ENCODE results near the gene SLC35G2. TPM values are rescaled to one million over a fixed set of nuclear protein-coding genes. Genes with fewer than 3 reads are reported as not detected.

SLC35G2 gene
- total RNA-seq (0.64 and 1.5 TPM in 2 replicates), polyA plus RNA-seq (1.6 and 3.6 TPM in 2 replicates)

- H3K27me3 ChIP-seq = peaks cover 24% of the 10 kb centered on the region
- no peaks in the 10 kb centered on the region for H3K79me2 ChIP-seq
- H3K4me1 ChIP-seq (ENCODE audit: insufficient read depth) = peaks cover 3% of the 10 kb centered on the region
- H3K9me2 ChIP-seq (replicated peaks; ENCODE audit: insufficient read depth) = no peaks in the 10 kb centered on the region
- no peak within 1 kb of the TSS for H3K27ac ChIP-seq
- H3K4me2 ChIP-seq = peak within 1 kb of the TSS; percentile 92
- 2% methylated on average over 37 of the region's 60 CpGs for WGBS (ENCODE audit: low lambda C conversion rate, missing lambda C conversion rate)
- TF ChIP-seq CTCF (IDR thresholded peaks at IDR 0.05; ENCODE audit: poor library complexity) = no peak
- TF ChIP-seq EZH2 (IDR thresholded peaks at IDR 0.05; ENCODE audit: borderline replicate concordance) = peak; percentile 59
- no peaks in the 10 kb centered on the region for H3K9me3 ChIP-seq (ENCODE audit: low read depth)
- H3K36me3 ChIP-seq (replicated peaks; ENCODE audit: insufficient read depth, low read depth) = no peaks in the 10 kb centered on the region
- no peaks in the 10 kb centered on the region for H4K20me1 ChIP-seq (ENCODE audit: insufficient read depth, poor library complexity, severe bottlenecking)
- peak within 1 kb of the TSS; percentile 69 for H3K4me3 ChIP-seq
- DNase-seq (ENCODE audit: low spot score) = peak; percentile 48
- H2AFZ ChIP-seq = peak within 1 kb of the TSS; percentile 31
These were observed at the start of gene SLC35G2 for GRCh38 chr3:136818769-136819391. TSS of gene SLC35G2 (plus strand) at chr3:136819126. CDS start at chr3:136854461, 35,335 bp downstream.

- DNase-seq (ENCODE audit: low spot score) = no peak
- no peaks in the 10 kb centered on the region for H3K9me3 ChIP-seq (ENCODE audit: low read depth)
- H2AFZ ChIP-seq = no peak overlapping the region
- H3K4me2 ChIP-seq = no peak overlapping the region
- no peaks in the 10 kb centered on the region for H3K27me3 ChIP-seq
- TF ChIP-seq EZH2 (IDR thresholded peaks at IDR 0.05; ENCODE audit: borderline replicate concordance) (no peak), CTCF (IDR thresholded peaks at IDR 0.05; ENCODE audit: poor library complexity) (no peak), EZH2phosphoT487 (IDR thresholded peaks at IDR 0.05; ENCODE audit: low read depth, severe bottlenecking, unreplicated experiment) (no peak)
- H3K9me2 ChIP-seq (replicated peaks; ENCODE audit: insufficient read depth) = no peaks in the 10 kb centered on the region
- no peaks in the 10 kb centered on the region for H3K36me3 ChIP-seq (replicated peaks; ENCODE audit: insufficient read depth, low read depth)
- no peaks in the 10 kb centered on the region for H3K79me2 ChIP-seq
- no peaks in the 10 kb centered on the region for H3K4me1 ChIP-seq (ENCODE audit: insufficient read depth)
- H3K4me3 ChIP-seq = no peak overlapping the region
- no peak overlapping the region for H3K27ac ChIP-seq
- 33% methylated on average over 1 of the region's 1 CpG for WGBS (ENCODE audit: low lambda C conversion rate, missing lambda C conversion rate)
- H4K20me1 ChIP-seq (ENCODE audit: insufficient read depth, poor library complexity, severe bottlenecking) = no peaks in the 10 kb centered on the region
These were observed 46.2 kb upstream of the SLC35G2 start for GRCh38 chr3:136772709-136773108.

- Histone ChIP-seq H3K9me3 (ENCODE audit: low read depth) (no peaks in the 10 kb centered on the region), H3K79me2 (no peaks in the 10 kb centered on the region), H4K20me1 (ENCODE audit: insufficient read depth, poor library complexity, severe bottlenecking) (no peaks in the 10 kb centered on the region), H3K9me2 (replicated peaks; ENCODE audit: insufficient read depth) (no peaks in the 10 kb centered on the region), H3K27ac (no peak overlapping the region), H3K4me1 (ENCODE audit: insufficient read depth) (no peaks in the 10 kb centered on the region), H3K4me2 (no peak overlapping the region), H3K4me3 (no peak overlapping the region), H3K27me3 (no peaks in the 10 kb centered on the region), H2AFZ (no peak overlapping the region), H3K36me3 (replicated peaks; ENCODE audit: insufficient read depth, low read depth) (no peaks in the 10 kb centered on the region)
- TF ChIP-seq CTCF (IDR thresholded peaks at IDR 0.05; ENCODE audit: poor library complexity) = no peak
- no peak for TF ChIP-seq EZH2phosphoT487 (IDR thresholded peaks at IDR 0.05; ENCODE audit: low read depth, severe bottlenecking, unreplicated experiment)
- TF ChIP-seq EZH2 (IDR thresholded peaks at IDR 0.05; ENCODE audit: borderline replicate concordance) = no peak
- 46% methylated on average over 4 of the region's 4 CpGs for WGBS (ENCODE audit: low lambda C conversion rate, missing lambda C conversion rate)
- DNase-seq (ENCODE audit: low spot score) = no peak
These were observed 40.1 kb upstream of the SLC35G2 start for GRCh38 chr3:136778865-136779264.

Measured in hepatocyte (in vitro differentiated cells).